PC-9 (cell line): ENCODE data around the gene ZFR2. TPM values are rescaled to one million over a fixed set of nuclear protein-coding genes. Genes with fewer than 3 reads are reported as not detected.

Experiments
- BruUV-seq: library from RNA; stranded (reverse); fragments of 400-500 nt; replicated peaks from 2 replicates; lab custom pipeline; 2021; lab: Mats Ljungman, UMichigan
- CTCF ChIA-PET: fragments of 300-600 bp; sonication (Branson Sonifier 250); formaldehyde crosslinking; loops from one replicate; lab custom pipeline; 2022; ENCODE audit warnings: antibody characterized with exemption; lab: Charles Lee
- POLR2A ChIA-PET: fragments of 300-600 bp; sonication (Branson Sonifier 250); formaldehyde crosslinking; loops from one replicate; lab custom pipeline; 2022; ENCODE audit warnings: antibody characterized with exemption; ENCODE audit not compliant: unreplicated experiment; lab: Charles Lee
- DNase-seq, 2 experiments: peaks; one replicate each; pipeline versions ENCODE4 v3.0.0 to v3.0.0-alpha.2; 2015 to 2022; ENCODE audit warnings: mixed read lengths in 1 of 2
- H2AFZ ChIP-seq: fragments of 200-600 bp; sonication (generic); 2 replicates; pipeline ENCODE4 v1.8.1; 2017; ENCODE audit warnings: antibody characterized with exemption
- H3F3A ChIP-seq: fragments of 200-600 bp; sonication (generic); 2 replicates; pipeline ENCODE4 v1.8.1; 2017; ENCODE audit warnings: antibody characterized with exemption, mild to moderate bottlenecking, low read depth; ENCODE audit not compliant: insufficient read depth
- H3K27ac ChIP-seq: fragments of 200-600 bp; sonication (generic); 2 replicates; pipeline ENCODE4 v1.6.1; 2016; ENCODE audit warnings: mixed run types
- H3K27me3 ChIP-seq: fragments of 200-600 bp; sonication (generic); 2 replicates; pipeline ENCODE4 v1.6.1; 2016; ENCODE audit warnings: low read depth, mixed run types; ENCODE audit not compliant: insufficient read depth
- H3K36me3 ChIP-seq: fragments of 200-600 bp; sonication (generic); 2 replicates; pipeline ENCODE4 v1.6.1; 2016; ENCODE audit warnings: low read depth, mixed run types
- H3K4me1 ChIP-seq: fragments of 200-600 bp; sonication (generic); replicated peaks from 2 replicates; pipeline ENCODE4 v1.6.1; 2016; ENCODE audit warnings: mixed run types; ENCODE audit not compliant: insufficient read depth
- H3K4me2 ChIP-seq: fragments of 200-600 bp; sonication (generic); 2 replicates; pipeline ENCODE4 v1.6.1; 2017; ENCODE audit warnings: mixed run types
- H3K4me3 ChIP-seq: fragments of 200-600 bp; sonication (generic); 2 replicates; pipeline ENCODE4 v1.6.1; 2016; ENCODE audit warnings: mixed run types
- H3K79me2 ChIP-seq: fragments of 200-600 bp; sonication (generic); 2 replicates; pipeline ENCODE4 v1.6.1; 2017; ENCODE audit warnings: low read depth, mixed run types
- H3K9me2 ChIP-seq: fragments of 200-600 bp; sonication (generic); 2 replicates; pipeline ENCODE4 v1.8.1; 2017; ENCODE audit warnings: mild to moderate bottlenecking; ENCODE audit not compliant: insufficient read depth
- H3K9me3 ChIP-seq: fragments of 200-600 bp; sonication (generic); 2 replicates; pipeline ENCODE4 v1.8.1; 2016; ENCODE audit warnings: low read depth; ENCODE audit not compliant: insufficient read depth
- H4K20me1 ChIP-seq: fragments of 200-600 bp; sonication (generic); 2 replicates; pipeline ENCODE4 v1.8.1; 2017; ENCODE audit not compliant: insufficient read depth
- CTCF ChIP-seq: fragments of 200-600 bp; sonication (generic); conservative IDR thresholded peaks from 2 replicates; pipeline ENCODE4 v1.6.1; 2017; ENCODE audit warnings: mixed run types, antibody characterized with exemption, mild to moderate bottlenecking, moderate library complexity
- EZH2 ChIP-seq: fragments of 200-600 bp; sonication (generic); IDR thresholded peaks from 2 replicates; pipeline ENCODE4 v1.8.0; 2017; ENCODE audit warnings: antibody characterized with exemption, low read depth
- intact Hi-C: fragments of 100-400 bp; cut with micrococcal nuclease; formaldehyde crosslinking; loops from one replicate; pipeline ENCODE4 v1.10.0; 2022; ENCODE audit not compliant: unreplicated experiment
- total RNA-seq: library from RNA; stranded (reverse); gene quantifications from 2 replicates; pipeline ENCODE4 v1.2.3, GENCODE V29; 2021

ZFR2 gene
- total RNA-seq, 1 experiment from 2014 or later: not detected

GRCh38 chr19:3778899-3779723, 89.7 kb downstream of the ZFR2 start:
- no TSS peak for BruUV-seq
- TF ChIP-seq CTCF (no peak), EZH2 (no peak)
- no peak overlapping the region for H3K4me2 ChIP-seq

GRCh38 chr19:3778104-3778867, 90.6 kb downstream of the ZFR2 start:
- no peak overlapping the region for H3K27ac ChIP-seq
- no peak for DNase-seq
- no peaks in the 10 kb centered on the region for H3K9me2 ChIP-seq
- no peaks in the 10 kb centered on the region for H3K36me3 ChIP-seq
- TF ChIP-seq EZH2: no peak
- TF ChIP-seq CTCF: no peak
- ChIA-PET POLR2A (no interaction called here), CTCF (no interaction called here)
- H3K79me2 ChIP-seq: no peaks in the 10 kb centered on the region
- H3K27me3 ChIP-seq: no peaks in the 10 kb centered on the region
- H3F3A ChIP-seq: no peaks in the 10 kb centered on the region
- no TSS peak for BruUV-seq
- H3K4me1 ChIP-seq: no peaks in the 10 kb centered on the region
- H4K20me1 ChIP-seq: no peaks in the 10 kb centered on the region
- no peaks in the 10 kb centered on the region for H3K9me3 ChIP-seq
- H3K4me3 ChIP-seq: no peak overlapping the region
- intact Hi-C loops: no loop called here
- H3K4me2 ChIP-seq: no peak overlapping the region
- no peak overlapping the region for H2AFZ ChIP-seq

More at GRCh38 chr19:3778899-3779723, 89.7 kb downstream of the ZFR2 start:
- Histone ChIP-seq H3K4me1 (no peaks in the 10 kb centered on the region), H3K27ac (no peak overlapping the region), H4K20me1 (no peaks in the 10 kb centered on the region), H3K27me3 (no peaks in the 10 kb centered on the region), H3K79me2 (no peaks in the 10 kb centered on the region), H3K9me2 (no peaks in the 10 kb centered on the region), H3K36me3 (no peaks in the 10 kb centered on the region), H3K4me3 (no peak overlapping the region), H3F3A (no peaks in the 10 kb centered on the region), H3K9me3 (no peaks in the 10 kb centered on the region), H2AFZ (no peak overlapping the region)
- intact Hi-C loops: no loop called here
- ChIA-PET POLR2A (no interaction called here), CTCF (no interaction called here)
- DNase-seq: no peak

GRCh38 chr19:3776479-3777040, 92.3 kb downstream of the ZFR2 start:
- POLR2A ChIA-PET: no interaction called here

More at GRCh38 chr19:3776479-3777040, 92.3 kb downstream of the ZFR2 start:
- BruUV-seq: no TSS peak
- no peaks in the 10 kb centered on the region for H3K36me3 ChIP-seq
- no peak overlapping the region for H3K4me3 ChIP-seq
- H3K9me3 ChIP-seq: no peaks in the 10 kb centered on the region
- H3K27me3 ChIP-seq: no peaks in the 10 kb centered on the region
- CTCF ChIA-PET: no interaction called here
- TF ChIP-seq CTCF (no peak), EZH2 (no peak)
- DNase-seq: no peak
- intact Hi-C loops: no loop called here
- no peaks in the 10 kb centered on the region for H3K9me2 ChIP-seq
- H3K27ac ChIP-seq: no peak overlapping the region
- no peaks in the 10 kb centered on the region for H3F3A ChIP-seq
- H3K4me1 ChIP-seq: no peaks in the 10 kb centered on the region
- no peak overlapping the region for H3K4me2 ChIP-seq
- no peaks in the 10 kb centered on the region for H4K20me1 ChIP-seq
- H2AFZ ChIP-seq: no peak overlapping the region
- H3K79me2 ChIP-seq: no peaks in the 10 kb centered on the region
